Right hindlimb (tissue), 1 donor: ENCODE results near the gene EMP1.

Experiments used
- DNase-seq: peaks from one replicate; pipeline ENCODE4 v3.0.0-alpha.2; 2018

EMP1 gene

DNA sequence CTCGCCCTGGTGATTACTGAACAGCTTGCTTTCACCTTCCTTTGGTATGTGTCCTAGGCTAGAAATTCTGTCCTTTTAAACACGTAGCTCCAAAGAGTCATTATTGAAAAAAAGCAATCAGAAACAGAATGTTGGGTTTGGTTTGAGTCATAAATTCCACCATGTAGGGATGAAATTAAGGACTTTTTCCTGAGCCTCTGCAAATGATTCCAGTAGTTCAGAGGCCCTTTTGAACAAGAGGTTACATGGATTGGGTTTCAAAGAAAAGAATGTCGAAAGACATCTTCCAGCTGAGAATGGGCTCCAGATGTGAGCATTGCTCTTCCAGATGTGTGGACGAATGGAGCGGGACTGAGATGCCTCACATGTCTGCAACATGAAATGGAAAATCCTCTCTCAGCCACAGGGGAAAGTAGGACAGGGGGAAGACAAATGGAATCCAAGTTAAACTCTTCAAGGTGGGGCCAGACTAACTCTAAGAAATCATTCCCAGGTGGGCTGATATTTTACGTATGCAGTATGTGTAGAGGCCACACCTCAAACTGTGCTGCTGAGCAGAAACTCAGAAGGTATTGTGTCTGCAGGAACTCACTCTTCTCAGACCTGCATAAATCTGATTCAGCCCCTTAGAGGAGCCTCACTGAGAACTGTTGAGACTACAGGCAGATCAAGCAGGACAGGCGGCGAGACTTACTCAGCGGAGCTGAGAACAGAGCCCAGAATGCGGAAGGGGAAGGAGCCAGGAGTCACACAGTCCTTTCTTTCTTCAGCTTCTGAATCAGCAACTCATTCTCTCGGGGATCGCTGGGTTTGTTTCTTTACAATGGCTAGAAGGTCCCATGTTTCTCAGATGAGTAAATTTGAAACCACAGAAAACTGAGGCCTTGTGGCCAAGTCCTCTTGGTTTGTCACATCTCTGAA, 23.3 kb upstream of the EMP1 start:
- DNase-seq, result peak; percentile 90

- no peak for DNase-seq
Observed at GRCh38 chr12:13175499-13175898, 21.0 kb upstream of the EMP1 start.

DNA sequence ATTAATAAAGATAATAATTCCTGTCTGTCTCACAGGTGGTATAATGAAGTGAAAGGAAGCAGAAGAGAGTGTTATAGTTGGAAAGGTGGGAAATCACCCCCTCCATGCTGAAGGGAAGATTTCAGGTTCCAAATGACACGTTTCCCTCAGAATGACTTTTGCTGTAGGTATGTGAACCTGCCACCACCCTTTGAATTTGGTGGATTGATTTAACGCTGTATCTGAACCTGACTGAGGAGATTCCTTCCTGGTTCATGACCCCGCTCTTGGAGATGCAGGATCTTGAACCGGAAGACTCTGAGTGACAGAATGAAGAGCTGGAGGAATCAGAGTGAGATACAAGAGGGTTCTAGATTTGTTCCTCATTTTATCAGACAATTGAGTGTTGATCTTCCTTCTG, 20.3 kb upstream of the EMP1 start:
- DNase-seq, result no peak

DNA sequence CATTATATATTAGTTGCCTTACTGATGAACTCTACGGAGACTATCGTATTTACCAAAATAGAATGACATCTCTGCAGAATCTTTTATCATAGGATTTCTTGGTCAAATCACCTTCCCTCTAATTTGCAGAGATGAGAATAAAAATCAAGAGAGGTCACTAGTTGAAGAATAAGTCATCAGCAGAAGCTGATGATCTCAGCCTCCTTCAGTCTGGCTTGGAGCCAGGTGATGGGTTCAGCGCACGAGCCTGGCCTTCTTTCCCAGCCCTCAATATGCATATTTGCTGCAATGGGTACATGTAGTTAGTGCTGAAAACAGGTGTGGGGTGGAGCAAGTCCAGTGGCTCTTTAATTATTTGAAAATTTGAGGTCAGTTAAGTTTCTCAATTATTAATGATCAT, 19.2 kb upstream of the EMP1 start:
- DNase-seq, result no peak

GRCh38 chr12:13177906-13178305, 18.6 kb upstream of the EMP1 start:
- no peak for DNase-seq

DNA sequence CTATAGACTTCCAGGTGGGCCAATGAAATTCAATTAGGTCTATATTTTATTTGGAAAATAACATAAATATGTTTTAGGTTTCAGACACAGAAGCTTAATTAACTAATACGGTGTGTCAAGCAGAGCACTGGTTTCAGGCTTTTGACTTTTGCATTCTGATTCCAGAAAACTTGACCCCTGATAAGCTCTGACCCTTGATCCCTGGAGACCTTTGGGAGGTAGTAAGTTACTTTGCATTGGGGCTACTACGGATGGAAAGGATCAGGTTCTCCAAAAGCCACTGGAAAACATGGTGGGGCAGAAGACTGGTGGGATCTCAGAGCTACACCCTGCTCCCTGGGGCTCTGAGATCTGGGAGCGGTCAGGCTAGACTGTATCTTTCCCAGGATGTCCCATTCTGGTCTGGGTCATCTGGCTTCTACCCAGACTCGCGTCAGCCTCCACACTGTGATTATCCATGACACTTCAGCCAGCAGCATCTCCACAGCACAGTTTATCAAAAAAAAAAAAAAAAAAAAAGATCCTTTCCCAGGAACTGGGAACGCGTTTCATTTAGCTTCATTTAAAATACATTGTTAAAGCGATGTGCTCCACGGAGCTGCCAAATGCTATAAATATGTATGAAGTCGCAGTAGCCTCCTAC, 17.8 kb upstream of the EMP1 start:
- DNase-seq, result peak; percentile 83

GRCh38 chr12:13179211-13180074, 17.1 kb upstream of the EMP1 start:
- DNase-seq, result peak; percentile 69

DNA sequence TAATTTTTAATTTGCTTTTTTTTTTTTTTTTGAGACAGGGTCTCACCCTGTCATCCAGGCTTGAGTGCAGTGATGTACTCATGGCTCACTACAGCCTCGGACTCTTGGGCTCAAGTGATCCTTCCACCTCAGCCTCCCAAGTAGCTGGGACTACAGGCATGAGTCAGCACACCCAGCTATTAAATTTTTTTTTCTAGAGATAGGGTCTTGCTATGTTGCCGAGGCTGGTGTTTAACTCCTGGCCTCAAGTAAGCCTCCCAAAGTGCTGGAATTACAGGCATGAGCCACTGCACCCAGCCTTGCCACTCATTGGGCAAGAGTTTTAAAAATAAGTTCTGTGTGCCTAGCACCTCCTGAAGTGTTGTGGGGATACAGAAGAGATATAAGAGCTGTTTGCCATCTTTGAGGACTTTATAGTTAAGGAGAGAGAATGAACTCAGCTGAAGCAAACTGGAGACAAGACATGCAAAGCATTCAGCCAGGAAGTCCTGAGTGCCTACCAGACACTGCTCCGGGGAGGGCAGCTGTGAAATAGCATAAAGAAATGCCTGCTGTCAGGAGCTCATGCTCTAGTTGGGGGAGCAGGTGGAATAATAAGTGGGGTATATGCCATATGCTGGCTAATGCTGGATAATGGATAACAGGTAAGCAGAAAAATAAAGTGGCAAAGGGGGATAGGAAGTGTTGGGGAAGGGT, 15.0 kb upstream of the EMP1 start:
- DNase-seq, result peak; percentile 18

GRCh38 chr12:13182881-13183280, 13.6 kb upstream of the EMP1 start:
- DNase-seq, result no peak

GRCh38 chr12:13183620-13184019, 12.9 kb upstream of the EMP1 start:
- no peak for DNase-seq

DNA sequence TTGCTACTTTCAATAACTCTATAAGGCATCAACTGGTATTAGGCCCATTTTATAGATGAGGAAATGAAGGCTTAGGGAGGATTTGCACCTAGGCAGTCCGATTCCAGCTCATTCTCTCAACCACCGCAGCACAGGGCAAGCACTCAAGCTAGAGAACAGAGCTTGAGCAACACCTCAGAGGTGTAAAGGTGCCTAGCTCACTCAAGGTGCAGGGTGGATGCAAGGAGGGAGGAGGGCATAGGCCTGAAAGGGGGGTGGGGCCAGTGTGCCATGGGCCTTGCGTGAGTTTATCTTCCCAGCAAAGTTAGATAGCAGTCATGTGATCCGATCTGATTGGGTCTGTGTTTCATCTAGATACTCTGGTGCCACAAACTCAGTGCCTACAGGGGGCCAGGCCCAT, 10.2 kb upstream of the EMP1 start:
- DNase-seq, result peak; percentile 2

GRCh38 chr12:13187399-13187798, 9.1 kb upstream of the EMP1 start:
- DNase-seq, result peak; percentile 1

- DNase-seq, result no peak
Observed at GRCh38 chr12:13189264-13189663, 7.3 kb upstream of the EMP1 start.

- DNase-seq, result no peak
Observed at GRCh38 chr12:13190275-13190674, 6.3 kb upstream of the EMP1 start.

GRCh38 chr12:13192719-13193118, 3.8 kb upstream of the EMP1 start:
- peak; percentile 9 for DNase-seq

DNA sequence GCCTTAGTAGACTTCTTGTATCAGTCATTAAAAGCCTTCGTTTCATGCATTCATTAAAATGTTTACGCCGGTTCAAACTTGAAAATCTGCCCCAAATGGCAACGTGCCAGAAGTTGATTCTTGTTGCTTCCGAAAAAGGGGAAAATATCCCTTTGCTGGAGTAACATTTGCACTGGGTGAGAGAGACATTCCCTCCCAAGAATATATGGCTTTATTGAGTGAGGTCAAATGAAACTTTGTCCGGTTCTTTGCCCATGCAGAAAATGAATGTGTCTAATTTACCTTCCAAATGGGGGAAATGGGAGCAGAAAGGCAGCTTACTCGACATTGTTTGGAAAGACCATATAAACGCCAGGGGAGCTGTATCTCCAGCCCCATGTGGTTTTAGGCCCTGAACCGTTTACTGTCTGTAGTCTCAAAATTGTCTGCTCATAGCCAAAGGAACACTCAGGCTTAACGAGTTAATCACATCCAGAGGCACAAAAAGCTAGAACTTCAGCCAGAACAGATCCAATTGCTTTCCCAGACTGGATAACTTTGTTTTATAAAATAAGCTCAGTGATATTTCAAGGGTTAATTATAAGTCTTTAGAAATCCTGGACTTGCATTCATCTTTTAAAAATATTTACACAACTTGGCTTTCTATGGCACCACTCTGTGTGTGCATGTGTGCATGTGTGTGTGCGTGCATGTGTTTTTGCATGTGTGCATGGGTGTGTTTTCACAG, 2.9 kb upstream of the EMP1 start:
- peak; percentile 49 for DNase-seq

DNA sequence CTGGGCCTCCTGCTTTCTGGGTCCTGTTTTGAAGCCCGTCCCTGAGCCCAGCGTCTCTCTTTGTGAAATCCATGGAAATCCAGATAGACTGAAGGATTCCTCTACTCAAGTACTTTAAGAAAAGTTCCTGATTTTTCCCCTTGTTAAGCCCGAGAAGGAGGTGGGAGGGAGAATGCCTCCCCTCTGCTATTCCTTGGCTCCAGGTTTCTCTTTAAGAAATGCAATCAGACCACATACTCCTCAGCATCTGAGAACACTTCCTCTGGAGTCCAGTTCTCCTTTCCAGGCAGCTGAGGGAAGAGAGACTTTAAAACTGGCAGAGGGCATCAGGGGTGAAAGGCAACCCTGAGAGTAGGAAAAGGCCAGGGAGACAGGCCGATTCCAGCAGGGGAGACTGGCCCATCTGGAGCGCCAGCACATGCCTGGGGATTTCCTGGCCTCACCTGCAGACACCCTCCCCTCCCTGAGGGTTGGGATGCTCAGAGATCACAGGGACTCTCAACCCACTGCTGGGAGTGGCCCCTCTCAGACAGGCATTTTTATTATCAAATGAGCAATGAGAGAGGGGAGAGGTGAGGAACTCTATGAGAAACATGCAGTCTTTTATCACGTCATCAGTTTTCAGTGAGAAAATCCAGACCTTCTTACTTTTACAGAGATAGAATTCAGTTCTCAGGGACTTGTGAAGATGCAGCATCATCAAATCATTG, 2.0 kb upstream of the EMP1 start:
- no peak for DNase-seq

GRCh38 chr12:13195250-13195649, 1.3 kb upstream of the EMP1 start:
- no peak for DNase-seq

GRCh38 chr12:13195785-13196129, 769 bp upstream of the EMP1 start:
- peak; percentile 56 for DNase-seq

DNA sequence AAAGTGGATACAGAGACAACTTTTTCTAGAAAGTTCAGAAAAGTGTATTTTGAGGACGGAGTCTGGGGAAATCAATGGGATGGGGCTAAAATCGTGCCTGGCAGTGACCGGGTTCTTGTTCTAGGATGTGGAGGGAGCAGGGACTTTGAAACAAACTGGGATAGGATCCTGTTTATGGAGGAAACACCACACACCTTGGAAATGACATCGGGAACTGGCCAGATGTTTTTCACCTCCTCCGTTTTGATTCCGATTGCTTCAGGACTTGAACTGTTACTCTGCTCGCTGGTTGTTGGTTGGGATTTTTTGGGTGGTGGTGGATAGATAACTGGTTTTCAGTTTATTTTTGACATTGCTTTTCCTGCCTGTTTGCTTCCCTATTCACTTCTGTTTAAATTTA, 506 bp downstream of the EMP1 start:
- no peak for DNase-seq

- peak; percentile 94 for DNase-seq
Observed at GRCh38 chr12:13197526-13198143, 1.1 kb downstream of the EMP1 start.
